HFF-Myc (cell line): ENCODE results near the gene EGLN3.

ENCODE experiments used
- DNase-seq: peaks from one replicate; pipeline ENCODE4 v3.0.0-alpha.2; 2011; ENCODE audit warnings: low read depth; ENCODE audit errors: extremely low read depth
- H3K4me3 ChIP-seq: replicated peaks from 2 replicates; pipeline ENCODE4 v1.5.1; 2011; ENCODE audit warnings: low read depth, mild to moderate bottlenecking, control low read depth, low read length
- TF ChIP-seq, protein P1 (sequence below): IDR thresholded peaks from 2 replicates; pipeline ENCODE4 v1.5.1; 2012; ENCODE audit warnings: mild to moderate bottlenecking, low read depth, low read length, control low read depth; ENCODE audit errors: missing control alignments

EGLN3 gene

DNA sequence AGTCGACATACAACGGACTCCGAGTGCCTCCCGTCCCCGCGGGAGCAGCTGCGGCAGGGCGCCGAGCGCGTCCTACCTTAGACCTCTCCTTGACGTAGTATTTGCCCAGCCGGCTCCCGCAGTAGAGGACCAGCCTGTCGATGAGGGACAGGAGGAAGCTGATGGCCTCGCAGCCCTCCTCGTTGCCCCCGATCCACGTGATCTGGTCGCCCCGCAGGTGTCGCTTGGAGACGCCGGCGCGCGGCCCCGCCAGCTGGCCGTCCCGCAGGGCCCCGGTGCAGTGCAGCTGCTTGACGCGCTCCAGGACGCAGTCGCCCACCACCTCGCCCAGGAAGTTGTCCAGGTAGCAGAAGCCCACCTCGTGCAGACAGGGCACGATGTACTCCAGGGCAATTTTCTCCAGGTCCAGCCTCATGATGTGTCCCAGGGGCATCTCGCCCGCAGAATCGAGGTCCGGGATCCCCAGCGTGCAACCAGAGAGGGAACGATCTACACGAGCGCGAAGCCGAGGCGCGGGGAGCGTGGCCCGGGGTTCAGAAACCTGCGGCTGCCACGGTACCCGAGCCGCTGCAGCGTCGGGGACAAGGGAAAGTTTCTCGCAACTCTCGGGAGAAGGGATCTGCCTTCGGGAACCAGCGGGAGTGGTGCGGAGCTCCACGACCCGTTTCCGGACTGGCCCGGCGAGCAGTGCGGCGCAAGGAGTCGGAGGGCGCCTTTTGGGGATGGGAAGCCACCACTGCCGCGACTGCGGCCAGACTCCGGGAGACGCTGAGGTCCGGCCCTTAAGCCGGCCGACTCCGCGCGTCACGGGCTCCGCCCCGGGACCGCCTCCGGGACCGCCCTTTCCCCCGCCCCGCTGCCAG, at the start of gene EGLN3:
Gene EGLN3, minus strand, starts transcription at position 755 of the 863 bp plus-strand sequence. Its CDS starts 322 bp downstream, at position 433.
- TF ChIP-seq, protein P1, sequence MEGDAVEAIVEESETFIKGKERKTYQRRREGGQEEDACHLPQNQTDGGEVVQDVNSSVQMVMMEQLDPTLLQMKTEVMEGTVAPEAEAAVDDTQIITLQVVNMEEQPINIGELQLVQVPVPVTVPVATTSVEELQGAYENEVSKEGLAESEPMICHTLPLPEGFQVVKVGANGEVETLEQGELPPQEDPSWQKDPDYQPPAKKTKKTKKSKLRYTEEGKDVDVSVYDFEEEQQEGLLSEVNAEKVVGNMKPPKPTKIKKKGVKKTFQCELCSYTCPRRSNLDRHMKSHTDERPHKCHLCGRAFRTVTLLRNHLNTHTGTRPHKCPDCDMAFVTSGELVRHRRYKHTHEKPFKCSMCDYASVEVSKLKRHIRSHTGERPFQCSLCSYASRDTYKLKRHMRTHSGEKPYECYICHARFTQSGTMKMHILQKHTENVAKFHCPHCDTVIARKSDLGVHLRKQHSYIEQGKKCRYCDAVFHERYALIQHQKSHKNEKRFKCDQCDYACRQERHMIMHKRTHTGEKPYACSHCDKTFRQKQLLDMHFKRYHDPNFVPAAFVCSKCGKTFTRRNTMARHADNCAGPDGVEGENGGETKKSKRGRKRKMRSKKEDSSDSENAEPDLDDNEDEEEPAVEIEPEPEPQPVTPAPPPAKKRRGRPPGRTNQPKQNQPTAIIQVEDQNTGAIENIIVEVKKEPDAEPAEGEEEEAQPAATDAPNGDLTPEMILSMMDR: no peak
- peak within 1 kb of the TSS; percentile 65 for H3K4me3 ChIP-seq
- peak; percentile 21 for DNase-seq

- TF ChIP-seq, protein P1: no peak
- H3K4me3 ChIP-seq: no peak overlapping the region
- no peak for DNase-seq
These were observed 49.5 kb upstream of the EGLN3 start for GRCh38 chr14:34000396-34000795.

DNA sequence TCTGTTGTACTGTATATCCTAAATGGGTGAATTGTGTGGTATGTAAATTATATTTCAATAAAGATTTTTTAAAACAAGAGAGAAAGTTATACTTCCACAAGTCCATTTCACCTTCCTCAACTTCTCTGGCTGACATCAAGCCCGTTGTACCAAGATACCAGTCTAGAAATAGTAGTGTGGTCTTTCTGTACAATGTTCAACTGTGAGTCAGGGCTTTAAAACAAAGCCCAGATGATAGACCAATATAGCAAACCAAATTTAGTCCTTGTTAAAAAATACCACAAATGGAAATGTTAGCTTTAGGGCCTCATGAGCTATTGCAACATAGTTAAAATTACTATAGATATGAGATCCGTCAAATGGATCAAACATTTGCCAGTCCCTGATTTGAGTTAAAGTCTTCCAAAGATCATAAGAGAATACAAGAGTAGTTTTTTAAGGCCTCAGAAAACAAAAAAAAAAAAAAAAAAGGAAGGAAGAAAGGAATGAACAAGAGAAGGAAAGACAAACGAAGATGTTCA, 49.0 kb upstream of the EGLN3 start:
- no peak for DNase-seq
- TF ChIP-seq, protein P1: no peak
- no peak overlapping the region for H3K4me3 ChIP-seq

DNA sequence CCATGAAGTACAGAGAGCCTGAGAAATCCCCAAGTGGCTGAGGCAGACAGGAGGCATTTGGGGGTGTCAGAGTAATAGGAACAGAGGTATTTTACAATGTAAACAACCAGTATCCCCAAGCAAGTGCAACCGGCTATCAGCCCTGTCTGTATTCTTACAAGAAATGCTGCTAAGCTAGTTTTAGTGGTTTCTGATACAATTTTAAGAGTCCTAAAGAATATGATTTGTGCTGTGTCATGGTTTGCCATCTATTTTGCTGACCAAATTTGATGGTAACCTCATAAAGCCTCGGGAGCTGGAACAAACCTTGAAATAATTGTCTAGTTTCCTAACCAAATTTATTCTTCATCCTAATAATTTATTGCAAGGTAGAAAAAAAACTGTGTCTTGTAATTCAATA, 46.7 kb upstream of the EGLN3 start:
- DNase-seq: no peak
- H3K4me3 ChIP-seq: no peak overlapping the region
- TF ChIP-seq, protein P1: no peak

GRCh38 chr14:33996462-33996861, 45.6 kb upstream of the EGLN3 start:
- DNase-seq: no peak

DNA sequence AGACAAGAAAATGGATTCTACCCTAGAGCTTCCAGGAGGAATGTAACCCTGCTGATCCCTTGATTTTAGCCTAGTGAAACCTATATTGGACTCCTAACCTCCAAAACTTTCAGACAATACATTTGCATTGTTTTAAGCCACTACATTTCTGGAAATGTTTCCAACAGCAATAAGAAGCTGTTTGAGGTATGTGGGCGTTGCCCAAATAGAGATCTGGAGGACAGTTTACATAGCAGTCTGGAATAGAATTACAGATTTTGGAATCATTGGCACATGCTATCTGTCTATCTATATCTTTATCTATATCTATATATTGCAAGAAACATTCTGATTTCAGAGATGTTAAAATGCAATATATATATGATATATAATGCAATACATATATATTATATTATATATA, 42.4 kb upstream of the EGLN3 start:
- DNase-seq: no peak
- TF ChIP-seq, protein P1: no peak
- H3K4me3 ChIP-seq: no peak overlapping the region

More at GRCh38 chr14:33996462-33996861, 45.6 kb upstream of the EGLN3 start:
- no peak overlapping the region for H3K4me3 ChIP-seq
- TF ChIP-seq, protein P1: no peak
